GM21619 (cell line): Measurements from ENCODE around the gene C3orf22.
"Not testable (repeated sequence)": the region's sequence is repeated elsewhere in the genome, so short reads cannot be mapped to it uniquely, and the experiment has no call there.

Source experiments
- ATAC-seq: cut with Tn5 transposase; IDR thresholded peaks from one replicate; pipeline ENCODE4 v1.9.1; 2021; ENCODE audit not compliant: unreplicated experiment

The C3orf22 gene

DNA sequence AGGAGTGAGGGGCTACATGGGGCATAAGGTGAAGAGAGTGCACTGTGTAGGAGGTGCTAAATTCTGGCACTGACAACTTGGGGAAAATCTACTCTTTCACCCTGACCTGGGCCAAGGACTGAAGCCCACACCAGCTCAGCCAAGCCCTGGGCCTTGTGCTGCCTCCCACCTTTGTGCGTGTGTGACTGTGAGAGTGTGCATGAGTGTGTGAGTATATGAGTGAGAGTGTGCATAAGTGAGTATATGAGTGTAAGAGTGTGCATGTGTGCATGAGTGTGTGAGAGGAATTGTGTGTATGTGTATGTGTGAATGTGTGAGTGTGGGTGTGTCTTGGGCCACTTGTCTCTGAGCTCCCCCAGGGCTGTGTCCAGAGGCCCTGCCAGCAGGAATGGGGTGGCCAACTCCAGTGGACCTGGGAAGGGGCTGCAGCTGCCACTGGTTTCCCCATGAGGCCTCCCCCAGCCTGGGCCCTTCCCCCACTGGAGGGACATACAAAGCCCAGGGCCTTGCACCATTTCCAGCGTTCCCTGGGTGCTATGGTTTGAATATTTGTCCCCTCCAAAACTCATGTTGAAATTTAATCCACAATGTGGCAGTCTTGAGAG, 15.2 kb downstream of the C3orf22 start:
- ATAC-seq = no peak

DNA sequence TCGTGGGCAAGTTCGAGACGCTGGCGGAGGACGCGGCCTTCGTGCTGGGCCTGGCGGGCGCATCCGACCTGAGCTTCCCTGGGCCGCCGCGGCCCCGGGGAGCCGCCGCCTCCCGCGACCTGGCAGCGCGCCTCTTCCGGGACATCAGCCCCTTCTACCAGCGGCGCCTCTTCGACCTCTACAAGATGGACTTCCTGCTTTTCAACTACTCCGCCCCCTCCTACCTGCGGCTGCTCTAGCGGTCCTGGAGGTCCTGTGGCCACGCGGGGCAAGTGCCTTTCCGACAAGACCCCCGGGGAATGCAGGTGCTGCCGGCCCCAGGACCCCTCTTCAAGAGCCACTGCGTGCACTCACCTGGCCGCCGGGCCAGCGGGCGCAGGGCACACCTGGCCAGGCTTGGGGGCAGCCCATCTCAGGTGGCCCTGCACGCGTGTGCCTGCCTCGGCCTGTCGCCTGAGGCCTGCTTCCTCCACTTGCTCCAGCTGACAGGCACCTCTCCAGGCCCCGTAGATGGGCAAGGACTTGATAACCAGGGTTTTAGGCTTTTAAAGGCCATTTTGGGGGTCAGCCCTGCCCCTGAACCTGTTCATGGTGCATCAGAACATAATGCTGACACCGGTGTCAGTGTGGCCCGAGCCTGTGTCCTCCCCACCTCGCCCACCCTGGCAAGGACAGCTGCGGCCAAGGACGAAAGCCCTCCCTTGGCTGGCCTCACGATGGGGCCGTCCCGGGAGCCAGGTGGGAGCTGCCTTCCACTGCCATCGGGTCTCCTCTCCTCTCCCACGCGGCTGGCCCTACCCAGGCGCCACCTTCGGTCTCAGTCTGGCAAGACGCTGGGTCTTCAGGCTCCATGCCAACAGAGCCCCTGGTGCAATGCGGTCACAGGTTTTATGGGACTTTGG, 16.1 kb downstream of the C3orf22 start:
- ATAC-seq = no peak

DNA sequence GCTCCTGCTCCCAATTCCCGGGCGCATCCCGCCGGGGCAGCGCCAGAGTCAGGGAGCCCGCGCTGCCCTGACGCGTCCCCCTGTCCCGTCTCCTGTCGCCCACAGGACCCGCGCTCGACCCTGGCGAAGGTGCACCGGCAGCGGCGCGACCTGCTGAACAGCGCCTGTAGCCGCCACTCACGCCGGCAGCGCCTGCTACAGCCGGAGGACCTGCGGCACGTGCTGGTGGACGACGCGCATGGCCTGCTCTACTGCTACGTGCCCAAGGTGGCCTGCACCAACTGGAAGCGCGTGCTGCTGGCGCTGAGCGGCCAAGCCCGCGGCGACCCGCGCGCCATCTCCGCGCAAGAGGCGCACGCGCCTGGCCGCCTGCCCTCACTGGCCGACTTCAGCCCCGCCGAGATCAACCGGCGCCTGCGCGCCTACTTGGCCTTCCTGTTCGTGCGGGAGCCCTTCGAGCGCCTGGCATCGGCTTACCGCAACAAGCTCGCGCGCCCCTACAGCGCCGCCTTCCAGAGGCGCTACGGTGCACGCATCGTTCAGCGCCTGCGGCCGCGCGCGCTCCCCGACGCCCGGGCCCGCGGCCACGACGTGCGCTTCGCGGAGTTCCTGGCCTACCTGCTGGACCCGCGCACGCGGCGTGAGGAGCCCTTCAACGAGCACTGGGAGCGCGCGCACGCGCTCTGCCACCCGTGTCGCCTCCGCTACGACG, 16.9 kb downstream of the C3orf22 start:
- no peak for ATAC-seq

DNA sequence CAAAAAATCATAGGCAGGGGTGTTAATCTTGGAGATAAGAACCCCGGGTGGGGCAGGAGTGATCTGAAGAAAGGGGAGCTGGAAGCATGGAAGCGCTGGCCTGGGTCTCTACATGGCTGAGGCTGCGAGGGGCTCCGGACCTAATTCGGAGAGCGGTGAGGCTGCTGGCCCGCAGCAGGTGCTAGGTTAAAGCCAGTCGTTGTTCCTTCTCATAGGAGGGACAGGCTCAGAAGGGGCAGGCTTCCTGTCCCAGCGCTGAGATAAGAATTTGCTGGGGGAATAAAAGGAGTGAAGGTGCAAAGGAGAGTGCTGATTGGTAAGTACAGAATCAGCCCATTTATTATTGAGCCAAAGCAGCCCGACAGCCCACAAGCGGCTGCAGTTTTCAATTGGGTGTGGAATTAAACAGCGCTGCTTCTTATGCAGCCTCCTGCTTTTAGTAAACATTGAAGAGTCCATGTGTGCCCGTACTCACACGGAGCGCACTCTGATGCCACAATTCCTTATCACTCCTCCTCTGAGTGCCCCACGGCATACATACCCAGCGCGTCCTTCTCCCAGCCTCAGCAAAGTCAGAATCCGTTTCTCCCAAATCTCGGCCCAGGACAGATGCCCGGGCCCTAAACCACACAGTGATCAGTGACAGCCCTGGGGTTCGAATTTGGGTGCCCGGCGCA, 17.6 kb downstream of the C3orf22 start:
- ATAC-seq = no peak

DNA sequence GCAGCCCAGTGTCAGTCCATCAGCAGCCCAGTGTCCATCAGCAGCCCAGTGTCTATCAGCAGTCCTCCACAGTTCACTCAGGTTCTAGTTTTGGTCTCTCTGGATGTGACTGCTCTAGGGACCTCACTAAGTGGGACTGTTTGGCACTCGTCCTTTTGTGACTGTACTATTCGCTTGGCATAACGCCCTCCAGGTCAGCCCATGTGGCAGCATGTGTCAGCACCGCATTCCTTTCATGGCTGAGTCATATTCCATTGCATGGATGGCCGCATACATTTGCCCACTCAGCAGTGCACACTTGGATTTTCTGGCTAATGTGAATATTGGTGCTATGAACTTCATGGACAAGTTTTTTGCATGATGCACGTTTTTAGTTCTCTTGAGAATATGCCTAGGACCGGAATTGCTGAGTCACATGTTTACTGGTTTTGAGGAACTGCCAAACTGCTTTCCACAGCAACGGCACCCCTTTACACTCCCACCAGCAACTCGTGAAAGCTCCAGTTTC, 18.3 kb downstream of the C3orf22 start:
- ATAC-seq = no peak

DNA sequence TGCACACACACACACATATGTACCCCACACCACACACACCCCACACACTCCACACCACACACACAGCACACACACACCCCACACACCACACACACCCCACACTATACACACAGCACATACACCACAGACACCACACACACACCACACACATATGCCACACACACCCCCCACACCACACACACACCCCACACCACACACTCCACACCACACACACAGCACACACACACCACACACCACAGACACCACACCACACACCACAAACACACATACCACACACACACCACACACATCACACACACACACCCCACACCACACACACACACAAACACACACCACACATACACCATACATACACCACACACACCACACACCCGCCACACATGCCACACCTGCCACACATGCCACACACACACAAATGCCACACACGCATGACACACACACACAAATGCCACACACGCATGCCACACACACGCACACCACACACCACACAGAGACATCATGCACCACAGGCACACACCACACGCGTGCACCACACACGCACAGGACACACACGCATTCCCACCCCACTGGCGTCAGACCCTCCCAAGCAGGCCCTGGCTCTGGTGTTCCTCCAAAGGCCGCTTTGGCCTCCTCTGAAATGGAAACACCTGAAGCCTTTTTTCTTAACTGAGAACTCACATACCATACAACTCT, 19.0 kb downstream of the C3orf22 start:
- ATAC-seq = no peak

DNA sequence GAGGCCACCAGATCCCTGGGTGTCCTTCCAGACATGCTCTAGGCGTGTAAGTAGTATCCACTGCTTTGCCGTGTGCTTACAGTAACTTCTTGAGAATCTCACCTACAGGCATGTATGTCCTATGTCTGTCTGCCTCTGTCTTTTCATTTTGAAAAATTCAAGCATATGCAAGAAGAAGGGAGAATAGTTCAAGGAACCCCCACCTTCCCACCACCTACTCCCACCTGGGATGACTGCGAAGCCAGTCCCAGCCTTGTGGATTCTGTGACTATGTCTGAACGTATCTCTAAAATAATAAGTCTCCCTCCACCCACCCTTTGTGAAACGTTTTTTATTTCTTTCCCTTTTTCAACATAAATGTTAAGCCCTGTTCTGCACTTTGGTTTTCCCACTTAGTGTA, 19.8 kb downstream of the C3orf22 start:
- ATAC-seq = no peak

DNA sequence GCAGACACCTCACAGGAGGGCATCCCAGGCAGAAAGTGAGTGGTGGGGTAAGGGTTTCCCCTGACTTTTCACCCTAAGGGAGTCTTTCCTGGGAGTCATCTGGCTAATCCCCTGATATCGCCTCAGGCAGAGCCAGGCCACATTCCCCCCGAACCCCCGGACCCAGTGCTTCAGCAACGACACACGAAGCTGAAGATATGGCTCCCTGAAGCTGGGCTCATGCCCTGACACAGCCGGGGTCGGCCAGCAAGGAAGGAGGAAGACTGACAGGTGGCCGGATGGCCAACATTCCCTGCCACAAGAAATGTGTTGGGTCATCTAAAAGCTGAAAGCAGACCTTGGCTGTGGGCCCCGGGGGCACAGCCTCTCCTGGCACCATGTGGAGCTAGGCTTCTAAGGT, 20.4 kb downstream of the C3orf22 start:
- no peak for ATAC-seq

DNA sequence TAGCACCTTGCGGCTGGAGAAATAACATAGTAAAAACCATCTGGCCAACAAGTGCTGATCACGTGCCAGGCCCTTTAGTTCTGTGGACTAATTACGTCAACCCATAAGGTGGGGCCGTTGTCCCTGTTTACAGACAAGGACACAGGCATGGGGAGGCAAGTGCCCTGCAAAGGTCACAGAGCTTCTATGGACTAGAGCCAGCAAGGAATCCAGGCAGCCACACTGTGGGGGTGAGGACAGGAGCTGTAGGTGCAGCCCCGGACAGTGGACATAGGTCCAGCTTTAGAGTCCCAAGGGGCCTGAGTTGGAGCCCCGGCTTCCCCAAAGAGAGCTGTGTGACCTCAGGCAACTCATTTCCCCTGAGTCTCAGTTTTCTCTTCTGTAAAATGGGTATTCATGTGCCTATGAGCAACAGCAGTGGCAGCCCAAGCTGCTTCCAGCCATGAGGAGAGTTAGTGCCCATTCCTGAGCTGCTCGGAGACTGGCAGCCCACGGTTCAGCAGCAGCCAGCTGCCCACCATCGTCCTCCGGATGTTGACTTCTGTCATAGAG, 20.9 kb downstream of the C3orf22 start:
- no peak for ATAC-seq

DNA sequence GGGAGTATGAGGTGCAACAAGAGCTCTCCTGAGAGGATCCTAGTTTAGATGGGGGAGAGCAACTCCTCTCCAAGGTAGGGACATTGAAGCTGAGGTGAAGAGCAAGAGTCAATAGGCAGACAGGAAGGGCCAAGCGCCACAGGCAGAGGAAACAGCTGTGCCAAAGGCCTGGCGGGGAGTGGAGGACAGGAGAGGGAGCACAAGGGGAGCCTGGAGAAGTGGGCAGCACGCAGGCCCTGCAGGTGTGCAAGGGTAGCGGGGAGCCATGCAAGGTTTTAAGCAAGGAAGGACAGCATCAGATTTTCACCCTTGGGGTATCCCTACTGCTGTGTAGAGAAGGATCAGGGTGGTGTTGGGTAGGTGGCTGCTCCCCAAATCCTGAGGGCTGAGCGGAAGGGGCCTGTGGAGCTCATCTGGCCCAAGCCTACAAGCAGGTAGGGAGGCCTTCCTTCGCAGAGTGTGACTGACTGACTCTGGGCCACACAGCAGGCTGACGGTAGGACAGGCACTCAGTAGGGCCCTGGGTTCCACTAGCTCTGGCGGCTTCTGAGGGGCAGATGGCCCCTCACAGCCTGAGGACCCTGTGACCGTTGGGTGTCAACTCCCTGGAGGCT, 21.5 kb downstream of the C3orf22 start:
- ATAC-seq = no peak

DNA sequence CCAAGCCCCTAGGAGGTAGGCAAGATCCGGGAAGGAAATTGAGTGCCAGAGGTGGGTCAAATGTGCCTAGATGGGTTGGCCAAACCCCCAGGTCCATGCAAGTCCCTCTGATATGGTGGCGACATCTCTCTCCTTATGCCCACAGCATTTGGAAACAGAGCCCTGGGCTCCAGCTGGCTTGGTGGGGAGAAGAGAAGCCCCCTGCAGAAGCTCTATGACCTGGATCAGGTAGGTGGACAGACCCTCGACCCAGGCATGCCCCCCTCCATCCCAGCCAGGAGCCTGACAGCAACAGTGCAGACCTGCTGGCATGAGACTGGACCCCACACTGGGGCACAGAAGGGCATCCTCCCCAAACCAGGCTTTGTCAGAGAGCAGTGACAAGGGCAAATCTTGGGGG, 22.6 kb downstream of the C3orf22 start:
- no peak for ATAC-seq

DNA sequence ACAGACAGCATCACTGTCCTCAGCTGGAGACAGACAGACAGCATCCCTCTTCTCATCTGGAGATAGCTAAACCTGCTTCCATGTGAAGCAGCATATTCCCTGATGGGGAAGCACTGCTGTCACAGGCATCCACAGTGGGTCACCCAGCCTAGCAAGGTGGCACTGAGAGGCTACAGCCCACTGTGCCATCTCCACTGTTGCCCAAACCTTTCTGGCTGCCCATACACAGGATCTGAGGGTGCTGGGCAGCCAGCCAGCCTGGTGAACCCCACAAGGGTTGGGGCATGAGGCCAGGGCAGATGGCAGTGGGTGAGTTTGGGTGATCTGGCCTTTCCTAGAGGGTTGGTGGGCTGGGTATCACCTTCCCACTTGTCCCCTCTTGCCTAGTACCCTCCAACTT, 23.1 kb downstream of the C3orf22 start:
- no peak for ATAC-seq

DNA sequence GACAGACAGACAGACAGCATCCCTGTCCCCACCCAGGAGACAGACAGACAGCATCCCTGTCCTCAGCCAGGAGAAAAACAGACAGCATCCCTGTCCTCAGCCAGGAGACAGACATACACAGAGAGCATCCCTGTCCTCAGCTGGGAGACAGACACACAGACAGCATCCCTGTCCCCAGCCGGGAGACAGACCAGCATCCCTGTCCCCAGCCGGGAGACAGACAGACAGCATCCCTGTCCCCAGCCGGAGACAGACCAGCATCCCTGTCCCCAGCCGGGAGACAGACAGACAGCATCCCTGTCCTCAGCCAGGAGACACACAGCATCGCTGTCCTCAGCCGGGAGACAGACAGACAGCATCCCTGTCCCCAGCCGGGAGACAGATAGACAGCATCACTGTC, 24.0 kb downstream of the C3orf22 start:
- not testable (repeated sequence) for ATAC-seq

DNA sequence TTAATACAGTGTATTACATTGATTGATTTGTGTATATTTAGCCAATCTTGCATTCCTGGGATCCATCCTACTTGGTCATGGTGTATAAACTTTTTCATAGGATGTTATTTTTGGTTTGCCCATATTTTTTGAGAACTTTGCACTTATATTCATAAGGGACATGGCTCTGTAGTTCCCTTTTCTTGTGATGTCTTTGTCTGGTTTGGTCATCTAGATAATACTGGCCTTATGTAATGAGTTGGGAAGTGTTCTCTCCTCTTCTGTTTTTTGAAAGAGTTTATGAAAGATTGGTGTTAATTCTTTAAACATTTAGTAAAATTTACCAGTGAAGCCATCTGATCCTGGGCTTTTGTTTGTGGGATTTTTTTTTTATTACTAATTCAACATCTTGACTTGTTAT, 25.2 kb downstream of the C3orf22 start:
- ATAC-seq = no peak

DNA sequence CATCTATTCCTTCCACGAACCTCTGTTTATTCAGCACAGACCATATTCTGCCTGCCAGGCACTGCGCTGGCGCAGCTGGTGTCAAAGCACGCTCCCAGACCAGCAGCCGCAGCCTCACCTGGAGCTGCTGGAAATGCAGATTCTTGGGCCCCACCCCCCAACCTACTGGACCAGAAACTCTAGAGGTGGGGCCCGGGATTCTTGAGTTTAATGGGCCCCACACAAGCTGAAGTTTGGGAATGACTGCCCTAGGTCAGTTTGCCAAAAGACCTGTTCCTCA, 27.7 kb downstream of the C3orf22 start:
- ATAC-seq = no peak

DNA sequence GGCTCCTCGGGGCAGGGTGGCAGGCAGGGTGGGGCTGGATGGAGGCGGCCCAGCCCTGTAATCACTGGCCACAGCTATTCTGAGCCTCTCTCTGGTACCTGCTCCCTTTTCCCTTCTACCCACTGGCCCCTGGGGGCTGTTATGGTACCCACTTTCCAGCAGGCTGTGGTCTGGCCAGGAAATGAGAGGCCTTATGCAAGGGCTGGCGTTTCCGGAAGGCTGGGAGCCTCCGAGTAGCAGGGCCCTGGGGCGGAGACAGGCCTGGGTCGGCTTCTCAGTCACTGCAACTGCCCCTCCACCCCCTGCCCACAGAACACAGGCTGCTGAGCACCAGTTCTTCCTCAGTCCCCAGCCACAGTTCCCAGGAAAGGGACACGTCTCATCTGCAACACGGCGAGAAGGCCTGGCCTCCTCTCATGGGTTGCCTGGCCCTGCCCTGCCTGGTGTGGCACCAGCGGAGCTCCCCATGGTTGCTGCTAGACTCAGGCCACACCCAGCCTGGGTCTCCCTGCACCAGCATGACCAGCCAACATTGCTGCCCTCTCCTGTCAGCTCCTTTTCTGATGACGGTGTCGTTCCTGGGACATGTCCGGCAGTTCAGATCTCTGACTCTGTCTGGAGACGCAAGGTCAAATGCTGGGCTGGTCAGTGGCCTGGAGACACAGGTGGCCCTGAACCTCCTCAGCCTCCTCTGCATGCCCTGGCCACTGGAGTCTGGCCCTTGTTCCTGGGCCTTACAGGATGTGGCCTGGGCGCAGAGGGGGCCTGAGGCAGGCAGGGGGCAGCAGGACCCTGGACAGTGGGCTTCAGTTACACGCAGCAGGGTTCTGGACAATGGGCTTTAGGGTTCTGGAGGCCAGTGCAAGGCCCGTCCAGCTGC, 28.3 kb downstream of the C3orf22 start:
- no peak for ATAC-seq

DNA sequence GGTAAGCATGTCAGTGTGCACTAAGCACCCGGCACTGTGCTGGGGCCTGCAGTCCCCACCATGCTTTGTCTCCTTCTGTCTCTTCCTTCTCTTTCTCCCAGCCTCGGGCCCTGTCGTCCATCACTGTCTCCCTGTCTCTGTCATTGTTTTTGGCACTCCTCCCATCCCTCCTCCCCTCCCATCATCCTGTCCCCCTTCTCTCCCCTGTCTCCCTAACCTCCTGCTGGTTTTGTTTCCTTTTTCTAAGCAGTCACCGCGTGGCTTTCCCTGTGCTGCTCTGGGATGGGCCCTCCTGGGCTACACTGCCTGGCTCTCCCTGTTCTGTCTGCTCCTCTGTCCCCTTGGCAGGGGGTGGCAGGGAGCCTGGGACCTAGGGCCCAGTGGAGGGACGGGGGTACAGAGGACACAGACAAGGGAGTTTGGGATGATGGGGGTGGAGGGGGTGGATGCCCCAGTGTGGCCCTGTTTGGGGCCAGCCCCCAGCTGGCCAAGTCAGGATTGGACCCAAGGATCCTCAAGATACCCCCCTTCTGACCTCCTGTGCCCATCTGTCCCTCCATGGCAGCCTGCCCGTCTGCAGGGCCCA, 29.1 kb downstream of the C3orf22 start:
- ATAC-seq = no peak

DNA sequence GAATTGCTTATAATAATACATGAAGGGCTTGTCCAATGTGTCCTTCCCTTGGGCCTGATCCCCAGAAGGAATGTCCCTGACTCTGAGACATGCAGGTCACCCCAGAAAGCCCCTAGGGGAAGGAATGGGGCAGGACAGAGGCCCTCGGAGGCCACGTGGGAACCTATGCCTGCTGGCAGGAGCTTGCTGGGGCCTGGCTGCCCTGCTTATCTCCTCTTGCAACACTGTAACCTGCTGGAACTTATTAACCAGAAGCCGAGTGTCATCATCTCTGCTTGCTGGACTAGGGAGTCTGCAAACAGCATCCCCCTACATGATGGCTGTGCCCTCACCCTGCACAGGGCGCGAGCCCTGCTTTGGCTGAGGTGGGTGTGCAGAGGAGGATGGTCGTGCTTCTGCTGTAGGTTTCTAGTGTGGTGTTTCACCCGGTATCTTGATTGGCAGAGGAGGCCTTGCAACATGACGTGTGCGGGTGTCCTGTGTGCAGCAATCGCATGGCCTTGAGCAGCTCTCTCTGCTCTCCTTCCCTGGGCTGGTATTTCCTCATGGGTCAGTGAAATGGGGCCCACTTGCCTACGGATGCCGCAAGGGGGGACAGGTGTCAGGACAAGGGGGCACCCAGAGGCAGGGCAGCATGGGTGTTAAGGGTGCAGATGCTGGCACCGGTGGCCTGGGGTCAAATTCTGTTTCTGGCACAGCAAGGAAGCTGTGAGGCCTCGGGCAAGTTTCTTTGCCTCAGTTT, 29.8 kb downstream of the C3orf22 start:
- ATAC-seq = no peak
